ENCODE measurements around the gene GLOD5. TPM values are rescaled to one million over a fixed set of nuclear protein-coding genes. Genes with fewer than 3 reads are reported as not detected.
A peak's percentile ranks its signal among the peaks of the same experiment; 100 is the strongest.

Gene GLOD5
- total and polyA plus RNA-seq, 2 of the 4 experiments (the other 2 are of a cell fraction) = not detected

GRCh38 chrX:48737213-48737938 is 24.2 kb upstream of the GLOD5 start:
- in situ Hi-C loops (cut with MboI; ENCODE audit: low sequenced_read_pairs) = no loop called here
- Histone ChIP-seq H3K4ac (ENCODE audit: low read depth, low read length) (peak overlapping the region; percentile 90), H2BK15ac (ENCODE audit: low read depth, low read length) (no peak overlapping the region), H2AK9ac (replicated peaks; ENCODE audit: low read depth, low read length, poor library complexity) (peak overlapping the region; percentile 91), H3K27me3 (ENCODE audit: control insufficient read depth, insufficient read depth, low read length) (no peaks in the 10 kb centered on the region; the same call in 1 of the 2 replicates), H2AFZ (replicated peaks; ENCODE audit: low read length, poor library complexity) (peak overlapping the region; percentile 83), H2AK5ac (ENCODE audit: low read depth, low read length) (peak overlapping the region; percentile 59; the same call in 1 of the 2 replicates), H3K56ac (ENCODE audit: extremely low read depth, insufficient read depth, low read length) (peak overlapping the region; percentile 65), H3K9me1 (ENCODE audit: insufficient read depth, low read length) (0 out of 2 replicates have a peak, but pooled peaks cover 3% of the 10 kb centered on the region), H3K23ac (ENCODE audit: low read depth, low read length) (peak overlapping the region; percentile 77), H4K20me1 (ENCODE audit: insufficient read depth, low read length) (no peaks in the 10 kb centered on the region), H2BK20ac (ENCODE audit: low read depth, low read length) (no peak overlapping the region), H3K9ac (ENCODE audit: low read depth, low read length) (peak overlapping the region; percentile 66), H3K4me2 (ENCODE audit: low read depth, low read length) (peak overlapping the region; percentile 57), H3K36me3 (ENCODE audit: control insufficient read depth, insufficient read depth, low read length) (no peaks in the 10 kb centered on the region), H3K18ac (ENCODE audit: low read depth, low read length) (no peak overlapping the region), H4K5ac (ENCODE audit: low read depth, low read length) (peak overlapping the region; percentile 54), H3K79me1 (ENCODE audit: low read depth in 1 of 2, low read length in 2 of 2) (no peaks in the 10 kb centered on the region), H3K14ac (replicated peaks; ENCODE audit: low read depth, low read length) (peak overlapping the region; percentile 90), H3K4me3 (ENCODE audit: insufficient read depth, low read depth, low read length) (peak overlapping the region; percentile 53), H3K9me3 (ENCODE audit: control insufficient read depth, insufficient read depth, low read length) (no peaks in the 10 kb centered on the region; the same call in 1 of the 2 replicates), H3K27ac (ENCODE audit: insufficient read depth, low read length) (peak overlapping the region; percentile 70), H3K4me1 (ENCODE audit: control insufficient read depth, insufficient read depth, low read length) (no peaks in the 10 kb centered on the region), H4K91ac (ENCODE audit: insufficient read depth, low read depth, low read length) (peak overlapping the region; percentile 35), H2BK120ac (ENCODE audit: low read depth, low read length) (no peak overlapping the region), H2BK5ac (ENCODE audit: low read depth, low read length, poor library complexity, severe bottlenecking) (peak overlapping the region; percentile 1), H4K8ac (ENCODE audit: low read depth in 2 of 2, low read length in 2 of 2) (peak overlapping the region; percentile 84 to 98)
- no peak for TF ChIP-seq CEBPB (IDR thresholded peaks at IDR 0.05; ENCODE audit: low read depth, low read length)
- TF ChIP-seq RFX5 (IDR thresholded peaks at IDR 0.05; ENCODE audit: low read depth, low read length) = no peak
- TF ChIP-seq MXI1 (IDR thresholded peaks at IDR 0.05; ENCODE audit: borderline replicate concordance, low read depth, low read length) = no peak
- peak; percentile 74 for TF ChIP-seq BHLHE40 (IDR thresholded peaks at IDR 0.05; ENCODE audit: low read depth, low read length)
- peak; percentile 65; the same call in 1 of the 2 replicates for TF ChIP-seq MAFK (IDR thresholded peaks at IDR 0.05; ENCODE audit: low read depth, low read length)
- peak; percentile 50; the same call in 1 of the 2 replicates for TF ChIP-seq POLR2A (IDR thresholded peaks at IDR 0.05; ENCODE audit: low read depth, low read length)
- TF ChIP-seq MAZ (IDR thresholded peaks at IDR 0.05; ENCODE audit: borderline replicate concordance, low read depth, low read length) = peak; percentile 61; the same call in 1 of the 2 replicates
- ChIA-PET CTCF (no interaction called here), POLR2A (ENCODE audit: unreplicated experiment) (no interaction called here)
- intact Hi-C loops (cut with micrococcal nuclease) = loop anchor here (1.0 kb wide), 1 partner anchor 64 kb away; no protein-coding TSS in a partner anchor
- 29% methylated on average over 13 of the region's 48 CpGs; no CpG with 5 or more reads in 1 of the 2 experiments for WGBS, 2 experiments (ENCODE audit: extremely low coverage in 2 of 2, insufficient read length in 1 of 2)
- peak; percentile 100 for ATAC-seq (ENCODE audit: low read depth)
- DNase-seq = peak; percentile 97
- dilution Hi-C loops (cut with HindIII; ENCODE audit: low sequenced_read_pairs, unreplicated experiment) = no loop called here
- no TSS peak for BruUV-seq (replicated peaks)
